Measurements from ENCODE around the gene AP2M1.

Gene AP2M1

DNA sequence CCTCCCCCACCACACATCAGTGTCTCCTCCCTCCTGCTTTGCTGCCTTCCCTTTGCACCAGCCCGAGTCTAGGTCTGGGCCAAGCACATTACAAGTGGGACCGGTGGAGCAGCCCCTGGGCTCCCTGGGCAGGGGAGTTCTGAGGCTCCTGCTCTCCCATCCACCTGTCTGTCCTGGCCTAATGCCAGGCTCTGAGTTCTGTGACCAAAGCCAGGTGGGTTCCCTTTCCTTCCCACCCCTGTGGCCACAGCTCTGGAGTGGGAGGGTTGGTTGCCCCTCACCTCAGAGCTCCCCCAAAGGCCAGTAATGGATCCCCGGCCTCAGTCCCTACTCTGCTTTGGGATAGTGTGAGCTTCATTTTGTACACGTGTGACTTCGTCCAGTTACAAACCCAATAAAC lies 9.0 kb downstream of the AP2M1 start:
- no peak for DNase-seq

DNA sequence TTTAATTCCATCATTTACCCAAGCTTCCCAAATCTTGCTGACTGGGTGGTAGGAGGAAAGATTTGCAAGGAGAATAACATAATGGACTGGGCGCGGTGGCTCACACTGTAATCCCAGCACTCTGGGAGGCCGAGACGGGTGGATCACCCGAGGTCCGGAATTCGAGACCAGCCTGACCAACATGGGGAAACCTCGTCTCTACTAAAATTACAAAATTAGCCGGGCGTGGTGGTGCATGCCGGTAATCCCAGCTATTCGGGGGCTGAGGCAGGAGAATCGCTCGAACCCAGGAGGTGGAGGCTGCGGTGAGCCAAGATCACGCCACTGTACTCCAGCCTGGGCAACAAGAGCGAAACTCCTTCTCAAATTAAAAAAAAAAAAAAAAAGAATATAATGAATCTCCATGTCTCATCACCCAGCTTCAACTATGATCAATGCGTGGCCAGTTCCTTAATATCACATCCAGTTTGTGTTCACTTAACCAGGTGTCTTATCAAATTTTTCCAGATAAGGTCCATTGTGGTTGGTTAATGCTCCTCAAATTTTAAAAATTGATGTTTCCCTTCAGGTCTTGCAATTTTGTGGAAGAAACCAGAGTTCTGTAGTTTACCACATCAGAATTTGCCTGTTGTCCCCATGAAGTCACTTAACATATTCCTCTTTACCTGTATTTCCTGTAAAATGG lies 10.0 kb downstream of the AP2M1 start:
- DNase-seq, result no peak

GRCh38 chr3:184185461-184186183 lies 11.0 kb downstream of the AP2M1 start:
- peak; percentile 99 for DNase-seq

GRCh38 chr3:184186184-184186901 lies 11.7 kb downstream of the AP2M1 start, which contains the start of gene ABCF3:
Gene ABCF3 (plus strand): TSS chr3:184186199. CDS start chr3:184186208, 9 bp downstream.
- DNase-seq, result no peak

GRCh38 chr3:184186902-184187207 lies 12.2 kb downstream of the AP2M1 start:
- no peak for DNase-seq

DNA sequence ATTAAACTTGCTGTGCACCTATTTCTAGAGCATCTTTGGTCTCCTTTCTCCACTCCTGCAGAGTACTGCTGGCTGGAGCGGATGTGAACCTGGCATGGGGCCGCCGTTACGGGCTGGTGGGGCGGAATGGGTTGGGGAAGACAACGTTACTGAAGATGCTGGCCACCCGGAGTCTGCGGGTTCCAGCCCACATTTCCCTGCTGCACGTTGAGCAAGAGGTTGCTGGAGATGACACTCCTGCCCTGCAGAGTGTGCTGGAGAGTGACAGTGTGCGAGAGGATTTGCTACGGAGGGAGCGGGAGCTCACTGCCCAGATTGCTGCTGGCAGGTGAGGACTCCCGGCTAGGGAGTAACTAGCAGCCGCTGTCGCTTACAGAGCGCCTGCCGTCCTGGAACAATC lies 13.4 kb downstream of the AP2M1 start:
- no peak for DNase-seq

- DNase-seq, result no peak
Observed at GRCh38 chr3:184189421-184189820, 14.8 kb downstream of the AP2M1 start.

- no peak for DNase-seq
Observed at GRCh38 chr3:184192889-184193288, 18.2 kb downstream of the AP2M1 start.

GRCh38 chr3:184193991-184194539 lies 19.4 kb downstream of the AP2M1 start:
- no peak for DNase-seq

- no peak for DNase-seq
Observed at GRCh38 chr3:184196536-184196935, 21.9 kb downstream of the AP2M1 start.

GRCh38 chr3:184198509-184198908 lies 23.9 kb downstream of the AP2M1 start:
- no peak for DNase-seq

DNA sequence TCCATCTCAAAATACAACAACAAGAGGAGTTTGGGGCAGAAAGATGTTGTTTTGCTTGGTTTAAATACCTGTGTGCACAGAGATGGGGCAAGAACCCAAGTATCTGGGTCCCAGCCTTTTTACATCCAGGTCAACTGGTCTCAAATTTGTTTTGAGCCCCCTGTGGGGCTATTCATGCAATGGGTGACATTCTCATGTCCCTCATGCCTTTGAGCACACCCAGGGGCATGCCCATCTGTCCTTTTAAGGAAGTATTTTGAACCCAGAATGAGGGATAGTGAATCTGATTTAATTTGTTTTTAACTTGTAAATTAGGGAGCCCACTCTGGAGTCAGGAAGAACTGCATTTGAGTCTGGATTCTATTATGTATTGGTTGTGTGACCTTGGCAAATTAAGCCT lies 26.2 kb downstream of the AP2M1 start:
- DNase-seq, result no peak

DNA sequence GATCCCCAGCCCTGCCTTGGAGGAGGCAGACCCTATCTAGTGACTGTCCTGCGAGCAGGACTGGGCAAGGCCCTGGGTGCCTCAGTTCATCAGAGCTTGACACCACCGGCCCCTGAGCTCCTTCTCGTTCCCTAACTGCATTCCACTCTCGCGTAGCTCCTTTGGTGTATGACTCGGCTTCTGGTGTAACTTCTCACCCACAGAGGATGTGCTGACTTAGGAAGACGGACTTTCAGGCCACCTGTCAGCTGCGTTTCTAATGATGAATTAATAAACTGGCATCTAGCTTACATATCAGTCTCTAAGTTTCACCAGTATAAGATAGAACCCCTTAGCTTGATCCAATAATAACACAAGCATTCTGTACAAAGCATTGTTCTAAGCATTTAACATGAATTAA lies 28.9 kb downstream of the AP2M1 start:
- no peak for DNase-seq

- DNase-seq, result no peak
Observed at GRCh38 chr3:184209146-184209923, 34.7 kb downstream of the AP2M1 start.

DNA sequence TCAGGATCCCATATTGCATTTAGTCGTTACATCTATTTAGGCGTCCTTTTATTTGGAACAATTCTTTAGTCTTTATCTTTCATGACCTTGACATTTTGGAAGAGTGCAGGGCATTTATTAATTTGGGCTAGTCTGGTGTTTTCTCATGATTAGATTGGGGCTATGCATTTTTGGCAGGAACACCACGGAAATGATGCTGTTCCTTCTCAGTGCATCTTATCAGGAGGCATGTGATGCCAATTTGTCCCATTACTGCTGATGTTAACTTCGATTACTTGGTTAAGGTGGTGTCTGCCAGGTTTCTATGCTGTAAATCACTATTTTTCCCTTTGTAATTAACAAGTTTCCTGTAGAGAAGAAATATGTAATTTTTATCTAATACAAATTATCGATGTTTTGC lies 36.6 kb downstream of the AP2M1 start:
- DNase-seq, result no peak

DNA sequence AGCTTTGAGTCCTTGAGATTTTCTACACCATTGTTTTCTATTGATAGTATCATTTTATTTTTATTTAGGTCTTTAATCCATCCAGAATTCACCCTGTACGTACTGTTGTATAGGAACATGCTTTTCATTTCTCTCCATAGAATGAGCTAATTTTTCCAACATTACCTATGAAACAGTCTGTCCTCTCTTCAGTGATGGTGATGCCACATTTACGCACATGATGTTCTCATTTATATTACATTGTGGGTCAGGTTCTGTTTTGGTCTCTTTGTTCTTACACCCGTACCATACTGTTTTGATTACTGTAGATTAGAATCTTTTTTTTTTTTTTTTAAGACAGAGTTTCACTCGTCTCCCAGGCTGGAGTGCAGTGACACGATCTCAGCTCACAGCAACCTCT lies 37.1 kb downstream of the AP2M1 start:
- DNase-seq, result no peak

GRCh38 chr3:184218814-184219213 lies 44.2 kb downstream of the AP2M1 start:
- DNase-seq, result no peak

- no peak for DNase-seq
Observed at GRCh38 chr3:184222521-184222920, 47.9 kb downstream of the AP2M1 start.

DNA sequence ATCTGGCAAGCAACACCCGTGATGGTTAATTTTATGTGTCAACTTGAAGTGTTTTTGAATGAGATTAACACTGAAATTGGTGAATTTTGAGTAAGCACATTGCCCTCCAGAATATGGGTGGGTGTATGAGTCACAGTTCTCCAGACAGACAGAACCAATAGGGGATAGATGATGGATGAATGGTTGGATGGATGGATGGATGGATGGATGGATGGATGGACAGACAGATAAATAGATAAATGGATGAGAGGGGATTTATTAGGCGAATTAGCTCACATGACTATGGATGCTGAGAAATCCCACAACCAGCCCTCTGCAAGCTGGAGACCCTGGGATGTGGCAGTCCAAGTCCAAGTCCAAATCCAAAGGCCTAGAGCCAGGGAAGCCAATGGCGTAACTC lies 49.3 kb downstream of the AP2M1 start:
- no peak for DNase-seq

DNA sequence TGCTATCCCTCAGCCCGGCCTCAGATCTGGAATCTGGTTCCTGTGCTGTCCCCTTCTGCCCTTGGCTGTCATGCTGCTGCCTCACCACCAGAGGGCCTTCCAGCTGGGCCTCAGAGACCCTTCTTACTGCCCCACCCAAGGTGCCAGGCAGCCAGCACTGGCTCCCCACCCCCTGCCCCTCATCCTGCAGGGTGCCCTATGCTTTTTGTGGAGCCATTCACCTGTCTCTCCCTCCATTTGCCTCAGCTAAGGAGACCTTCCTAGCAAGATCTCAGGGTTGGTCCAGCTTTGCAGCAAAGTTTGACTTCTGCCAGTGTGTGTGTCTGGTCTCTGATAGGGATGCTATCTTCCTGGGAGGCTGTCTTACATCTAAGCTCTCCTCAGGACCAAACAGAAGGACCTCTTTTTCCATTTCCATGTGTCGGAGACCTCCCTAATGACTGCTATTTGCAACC lies 52.9 kb downstream of the AP2M1 start:
- DNase-seq, result peak; percentile 64

DNA sequence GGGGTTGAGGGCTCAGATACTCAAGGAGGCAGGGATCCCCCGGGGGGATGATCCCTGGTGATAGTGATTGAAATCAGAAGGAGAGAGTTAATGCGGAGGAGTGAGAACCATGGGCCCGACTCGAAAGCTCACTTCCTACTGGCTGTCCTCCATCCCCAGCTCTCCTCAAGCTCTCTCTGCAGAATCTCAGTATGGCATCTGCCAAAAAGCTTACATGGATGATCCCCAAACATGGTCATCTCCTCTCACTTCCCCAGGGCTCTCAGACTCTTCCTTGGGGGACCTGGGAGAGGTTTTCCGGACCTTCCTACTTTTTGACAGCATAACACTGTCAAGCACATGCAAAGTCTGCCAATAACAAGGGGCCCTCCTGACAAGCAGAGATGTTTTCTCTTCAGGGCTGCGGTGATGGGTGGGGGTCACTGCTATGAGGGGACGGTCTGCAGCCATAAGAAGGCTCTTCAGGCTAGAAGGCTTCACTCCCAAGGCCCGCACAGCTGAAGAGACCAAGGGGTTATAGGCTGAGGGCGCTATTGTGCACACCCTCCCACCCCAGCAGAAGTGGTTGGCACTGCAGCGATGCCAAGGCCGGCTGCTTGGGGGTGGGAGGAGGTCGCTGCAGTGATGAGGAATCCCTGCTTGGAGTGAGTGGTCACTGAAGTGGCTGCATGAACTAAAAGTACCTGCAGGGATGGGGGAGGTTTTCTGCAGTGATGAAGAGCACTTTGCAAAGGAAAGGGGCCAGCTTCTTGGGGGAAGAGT lies 53.9 kb downstream of the AP2M1 start:
- DNase-seq, result no peak
